PC-9 (cell line): Measurements from ENCODE around the gene GRID2.

Experiments
- CTCF ChIP-seq: fragments of 200-600 bp; sonication (generic); conservative IDR thresholded peaks from 2 replicates; pipeline ENCODE4 v1.6.1; 2017; ENCODE audit warnings: mixed run types, antibody characterized with exemption, mild to moderate bottlenecking, moderate library complexity
- EZH2 ChIP-seq: fragments of 200-600 bp; sonication (generic); IDR thresholded peaks from 2 replicates; pipeline ENCODE4 v1.8.0; 2017; ENCODE audit warnings: antibody characterized with exemption, low read depth

GRCh38 chr4:92362028-92362427 lies 58.3 kb downstream of the GRID2 start:
- TF ChIP-seq CTCF, result no peak
- no peak for TF ChIP-seq EZH2
